Endothelial cell of umbilical vein (primary cell): Measurements from ENCODE around the gene CACNA2D3. TPM values are rescaled to one million over a fixed set of nuclear protein-coding genes. Genes with fewer than 3 reads are reported as not detected.

Source experiments
- BruUV-seq: library from RNA; stranded (reverse); fragments of 400-500 nt; replicated peaks from 2 replicates; lab custom pipeline; 2021; lab: Mats Ljungman, UMichigan
- CTCF ChIA-PET: fragments of 300-600, 350-600 bp; sonication (Branson Sonifier 250); formaldehyde crosslinking; loops from one replicate; lab custom pipeline; 2021; ENCODE audit warnings: antibody characterized with exemption, inconsistent platforms; lab: Charles Lee
- POLR2A ChIA-PET: fragments of 300-600, 350-600 bp; sonication (Branson Sonifier 250); formaldehyde crosslinking; loops from one replicate; lab custom pipeline; 2021; ENCODE audit warnings: antibody characterized with exemption, inconsistent platforms; lab: Charles Lee
- DNase-seq: peaks from one replicate; pipeline ENCODE4 v3.0.0-alpha.2; 2011; ENCODE audit warnings: low read depth, low spot score
- FAIRE-seq: peaks from 2 replicates; lab custom pipeline; 2011; peaks lifted over from hg19 to GRCh38; lab: Jason Lieb, UNC
- H2AFZ ChIP-seq: 2 replicates; pipeline ENCODE4 v1.6.0; 2012; ENCODE audit warnings: low read depth, low read length, control low read depth, inconsistent platforms
- H3K27ac ChIP-seq: 2 replicates; pipeline ENCODE4 v1.5.1; 2011; ENCODE audit warnings: low read depth, mild to moderate bottlenecking, control low read depth, low read length, moderate library complexity; ENCODE audit not compliant: insufficient read depth
- H3K27me3 ChIP-seq, 2 experiments: 2 replicates each; pipeline versions ENCODE4 v1.6.0 to v1.6.1; 2011; ENCODE audit warnings: low read length in 2 of 2, mixed read lengths in 1 of 2; ENCODE audit not compliant: control insufficient read depth in 2 of 2, insufficient read depth in 2 of 2
- H3K36me3 ChIP-seq, 2 experiments: 2 replicates in 1 of 2; 3 replicates in 1 of 2; pipeline ENCODE4 v1.5.1; 2011; ENCODE audit warnings: low read length in 2 of 2, mild to moderate bottlenecking in 1 of 2, moderate library complexity in 1 of 2; ENCODE audit not compliant: control insufficient read depth in 2 of 2, insufficient read depth in 2 of 2; ENCODE audit errors: extremely low read depth in 1 of 2
- H3K4me1 ChIP-seq: 3 replicates; pipeline ENCODE4 v1.5.1; 2011; ENCODE audit warnings: mild to moderate bottlenecking, low read length; ENCODE audit not compliant: control insufficient read depth, insufficient read depth; ENCODE audit errors: extremely low read depth
- H3K4me2 ChIP-seq: 2 replicates; pipeline ENCODE4 v1.6.1; 2011; ENCODE audit warnings: low read length, control low read depth, mixed read lengths; ENCODE audit not compliant: insufficient read depth
- H3K4me3 ChIP-seq, 3 experiments: fragments of 200-600 bp in 1 of 3; sonication (generic), shearing (Covaris generic) in 1 of 3; replicated peaks in 1 of 3; 2 replicates each; pipeline ENCODE4 v1.5.1; 2011 to 2016; ENCODE audit warnings: control low read depth in 3 of 3, low read length in 3 of 3, mild to moderate bottlenecking in 2 of 3, inconsistent platforms in 1 of 3, low read depth in 1 of 3, moderate library complexity in 1 of 3; ENCODE audit not compliant: insufficient read depth in 1 of 3
- H3K79me2 ChIP-seq: 2 replicates; pipeline ENCODE4 v1.6.0; 2012; ENCODE audit warnings: low read length, inconsistent platforms; ENCODE audit not compliant: control insufficient read depth, insufficient read depth
- H3K9ac ChIP-seq: replicated peaks from 2 replicates; pipeline ENCODE3; 2011; ENCODE audit warnings: low read length, control low read depth; ENCODE audit not compliant: insufficient read depth; ENCODE audit errors: extremely low read depth
- H3K9me1 ChIP-seq: replicated peaks from 3 replicates; pipeline ENCODE4 v1.6.0; 2011; ENCODE audit warnings: mild to moderate bottlenecking, low read length; ENCODE audit not compliant: control insufficient read depth, insufficient read depth; ENCODE audit errors: extremely low read depth
- H3K9me3 ChIP-seq: replicated peaks from 2 replicates; pipeline ENCODE4 v1.5.1; 2012; ENCODE audit warnings: low read length, inconsistent platforms; ENCODE audit not compliant: control insufficient read depth, insufficient read depth
- H4K20me1 ChIP-seq: replicated peaks from 2 replicates; pipeline ENCODE3; 2011; ENCODE audit warnings: mild to moderate bottlenecking, low read length; ENCODE audit not compliant: control insufficient read depth, insufficient read depth; ENCODE audit errors: extremely low read depth
- EZH2 ChIP-seq: IDR thresholded peaks from 2 replicates; pipeline ENCODE4 v1.6.1; 2012; ENCODE audit warnings: borderline replicate concordance, low read depth, mild to moderate bottlenecking, moderate library complexity, low read length, inconsistent platforms; ENCODE audit not compliant: severe bottlenecking
- FOS ChIP-seq: IDR thresholded peaks from 2 replicates; pipeline ENCODE4 v1.6.1; 2011; ENCODE audit warnings: mild to moderate bottlenecking, low read length, moderate library complexity, borderline replicate concordance; ENCODE audit not compliant: insufficient read depth
- GATA2 ChIP-seq: IDR thresholded peaks from 2 replicates; pipeline ENCODE4 v1.7.0; 2011; ENCODE audit warnings: low read depth, mild to moderate bottlenecking, moderate library complexity, mixed read lengths, low read length; ENCODE audit not compliant: insufficient read length, insufficient read depth
- JUN ChIP-seq: IDR thresholded peaks from 2 replicates; pipeline ENCODE4 v1.6.1; 2011; ENCODE audit warnings: borderline replicate concordance, low read depth; ENCODE audit not compliant: insufficient read length, insufficient read depth
- MAX ChIP-seq: IDR thresholded peaks from 2 replicates; pipeline ENCODE4 v1.6.1; 2011; ENCODE audit not compliant: insufficient read depth, insufficient read length
- MYC ChIP-seq: IDR thresholded peaks from one replicate; pipeline ENCODE4 v1.6.1; 2011; ENCODE audit warnings: mild to moderate bottlenecking, low read depth, low read length
- POLR2A ChIP-seq: IDR thresholded peaks from 2 replicates; pipeline ENCODE4 v1.6.1; 2012; ENCODE audit warnings: low read depth, mild to moderate bottlenecking, control low read depth, low read length
- POLR2AphosphoS5 ChIP-seq: IDR thresholded peaks from 2 replicates; pipeline ENCODE4 v1.6.1; 2012; ENCODE audit warnings: low read depth, mild to moderate bottlenecking, control low read depth, low read length, moderate library complexity; ENCODE audit not compliant: insufficient read depth
- dilution Hi-C: fragments of 300-500 bp; cut with MboI; formaldehyde crosslinking; loops from one replicate; pipeline ENCODE4 v1.15.0; 2019; ENCODE audit warnings: low sequenced_read_pairs; ENCODE audit not compliant: extremely low pct_ligation_motif_present
- intact Hi-C: fragments of 100-400 bp; cut with micrococcal nuclease; formaldehyde crosslinking; loops from one replicate; pipeline ENCODE4 v1.10.0; 2022
- polyA plus RNA-seq, 4 experiments: library from polyadenylated mRNA; depleted of rRNA in 3 of 4; stranded (reverse) in 3 of 4; unstranded in 1 of 4; fragments of >200 nt; gene quantifications; 2 replicates each; pipeline versions ENCODE4 v1.2.1 to v1.2.3, GENCODE V29; 2011 to 2012; ENCODE audit warnings: missing spikeins in 1 of 4
- total RNA-seq: library from RNA; stranded (reverse); gene quantifications from 2 replicates; pipeline ENCODE4 v1.2.3, GENCODE V29; 2021
- TF ChIP-seq, protein P1 (sequence below), 2 donors: IDR thresholded peaks; 1 replicate in 1 of 2; 2 replicates in 1 of 2; pipeline ENCODE4 v1.5.1; 2011; ENCODE audit warnings: low read length in 2 of 2, mild to moderate bottlenecking in 2 of 2, moderate library complexity in 2 of 2, control low read depth in 1 of 2, inconsistent platforms in 1 of 2, low read depth in 1 of 2; ENCODE audit not compliant: insufficient read depth in 1 of 2; ENCODE audit errors: extremely low read depth in 1 of 2

CACNA2D3 gene
- total and polyA plus RNA-seq, 2 donors (not counting 3 experiments of a cell fraction or from before 2014, with no cell fraction given): not detected

- no peak overlapping the region for H3K27ac ChIP-seq
- no peaks in the 10 kb centered on the region for H3K4me1 ChIP-seq
- H2AFZ ChIP-seq: no peak overlapping the region
- H3K79me2 ChIP-seq: no peaks in the 10 kb centered on the region
- H3K4me3 ChIP-seq: no peak overlapping the region
- no peaks in the 10 kb centered on the region for H3K27me3 ChIP-seq
- TF ChIP-seq FOS: no peak
- no peak for TF ChIP-seq EZH2
- no peak for TF ChIP-seq POLR2A
- FAIRE-seq (no peak), DNase-seq (no peak)
- CTCF ChIA-PET: no interaction called here
- intact Hi-C loops (no loop called here), dilution Hi-C loops (no loop called here)
- no peaks in the 10 kb centered on the region for H3K36me3 ChIP-seq
- BruUV-seq: no TSS peak
- no peaks in the 10 kb centered on the region for H3K9me1 ChIP-seq
- no peak overlapping the region for H3K9ac ChIP-seq
- H3K4me2 ChIP-seq: no peak overlapping the region
- H3K9me3 ChIP-seq: peaks cover 5% of the 10 kb centered on the region
- POLR2A ChIA-PET: no interaction called here
- no peaks in the 10 kb centered on the region for H4K20me1 ChIP-seq
Observed at GRCh38 chr3:54810401-54810800, 688.0 kb downstream of the CACNA2D3 start.

DNA sequence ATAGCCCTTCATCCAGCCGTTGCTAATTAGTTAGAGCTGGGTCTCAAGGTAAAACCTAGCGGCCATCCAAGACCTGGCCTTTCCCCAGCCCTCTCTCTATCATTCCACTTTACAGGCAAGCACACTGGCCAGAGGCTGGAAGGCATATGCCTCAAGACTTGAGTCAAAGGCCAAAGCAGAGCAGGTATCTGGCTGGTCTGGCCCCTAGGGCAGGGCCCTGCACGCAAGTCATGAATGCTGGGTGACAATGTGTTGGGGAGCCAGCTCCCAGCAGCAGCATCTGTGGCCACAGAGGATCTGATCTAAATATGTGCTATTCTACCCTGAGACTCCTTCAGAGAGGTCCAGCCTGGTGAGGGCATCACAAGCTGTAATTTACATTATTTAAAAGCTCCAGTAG is 691.9 kb downstream of the CACNA2D3 start:
- no peak overlapping the region for H3K4me3 ChIP-seq
- no peak for FAIRE-seq
- intact Hi-C loops: no loop called here
- no peaks in the 10 kb centered on the region for H3K4me1 ChIP-seq
- no TSS peak for BruUV-seq
- no peak overlapping the region for H3K27ac ChIP-seq
- CTCF ChIA-PET: no interaction called here
- TF ChIP-seq POLR2AphosphoS5 (no peak), POLR2A (no peak), MAX (no peak), FOS (no peak), GATA2 (no peak), MYC (no peak), EZH2 (no peak), JUN (no peak)
- TF ChIP-seq, protein P1, sequence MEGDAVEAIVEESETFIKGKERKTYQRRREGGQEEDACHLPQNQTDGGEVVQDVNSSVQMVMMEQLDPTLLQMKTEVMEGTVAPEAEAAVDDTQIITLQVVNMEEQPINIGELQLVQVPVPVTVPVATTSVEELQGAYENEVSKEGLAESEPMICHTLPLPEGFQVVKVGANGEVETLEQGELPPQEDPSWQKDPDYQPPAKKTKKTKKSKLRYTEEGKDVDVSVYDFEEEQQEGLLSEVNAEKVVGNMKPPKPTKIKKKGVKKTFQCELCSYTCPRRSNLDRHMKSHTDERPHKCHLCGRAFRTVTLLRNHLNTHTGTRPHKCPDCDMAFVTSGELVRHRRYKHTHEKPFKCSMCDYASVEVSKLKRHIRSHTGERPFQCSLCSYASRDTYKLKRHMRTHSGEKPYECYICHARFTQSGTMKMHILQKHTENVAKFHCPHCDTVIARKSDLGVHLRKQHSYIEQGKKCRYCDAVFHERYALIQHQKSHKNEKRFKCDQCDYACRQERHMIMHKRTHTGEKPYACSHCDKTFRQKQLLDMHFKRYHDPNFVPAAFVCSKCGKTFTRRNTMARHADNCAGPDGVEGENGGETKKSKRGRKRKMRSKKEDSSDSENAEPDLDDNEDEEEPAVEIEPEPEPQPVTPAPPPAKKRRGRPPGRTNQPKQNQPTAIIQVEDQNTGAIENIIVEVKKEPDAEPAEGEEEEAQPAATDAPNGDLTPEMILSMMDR (IDR thresholded peaks at IDR 0.05; ENCODE audit: extremely low read depth in 1 of 2, insufficient read depth in 1 of 2, low read depth in 1 of 2, low read length in 2 of 2): no peak
- H4K20me1 ChIP-seq: no peaks in the 10 kb centered on the region
- dilution Hi-C loops: no loop called here
- no peak for DNase-seq
- no peak overlapping the region for H3K4me2 ChIP-seq
- H3K9me3 ChIP-seq: peaks cover 3% of the 10 kb centered on the region
- no peak overlapping the region for H2AFZ ChIP-seq
- H3K79me2 ChIP-seq: no peaks in the 10 kb centered on the region
- POLR2A ChIA-PET: no interaction called here
- no peak overlapping the region for H3K9ac ChIP-seq
- H3K27me3 ChIP-seq: no peaks in the 10 kb centered on the region
- H3K9me1 ChIP-seq: no peaks in the 10 kb centered on the region
- H3K36me3 ChIP-seq: no peaks in the 10 kb centered on the region
